Endodermal cell (in vitro differentiated cells): ENCODE results near the gene PGGT1B. TPM values are rescaled to one million over a fixed set of nuclear protein-coding genes. Genes with fewer than 3 reads are reported as not detected.

Experiments used
- DNase-seq: peaks from one replicate; pipeline ENCODE4 v3.0.0-alpha.2; 2017
- H3K27ac ChIP-seq: 2 replicates; pipeline ENCODE4 v1.5.1; 2013; ENCODE audit warnings: mild to moderate bottlenecking, low read depth, low read length, moderate library complexity
- H3K27me3 ChIP-seq: 2 replicates; pipeline ENCODE4 v1.6.1; 2013; ENCODE audit warnings: mild to moderate bottlenecking, low read length, moderate library complexity; ENCODE audit not compliant: insufficient read depth, control insufficient read depth, poor library complexity, severe bottlenecking
- H3K36me3 ChIP-seq: 2 replicates; pipeline ENCODE4 v1.7.0; 2013; ENCODE audit warnings: mild to moderate bottlenecking, low read length, moderate library complexity; ENCODE audit not compliant: control insufficient read depth, insufficient read depth
- H3K4me1 ChIP-seq: one replicate; pipeline ENCODE4 v1.7.0; 2013; ENCODE audit warnings: low read length; ENCODE audit not compliant: control insufficient read depth, insufficient read depth
- H3K4me3 ChIP-seq: 2 replicates; pipeline ENCODE4 v1.5.1; 2013; ENCODE audit warnings: mild to moderate bottlenecking, low read length, moderate library complexity
- H3K9ac ChIP-seq: 2 replicates; pipeline ENCODE4 v1.6.1; 2013; ENCODE audit warnings: mild to moderate bottlenecking, low read length, moderate library complexity; ENCODE audit not compliant: poor library complexity, severe bottlenecking; ENCODE audit errors: extremely low read depth
- H3K9me3 ChIP-seq: 2 replicates; pipeline ENCODE4 v1.6.1; 2013; ENCODE audit warnings: mild to moderate bottlenecking, low read length, moderate library complexity; ENCODE audit not compliant: control insufficient read depth
- H3K27ac Mint-ChIP-seq: 2 replicates; pipeline ENCODE4 v1.8.0; 2020; ENCODE audit warnings: mixed read lengths
- H3K27me3 Mint-ChIP-seq: 2 replicates; pipeline ENCODE4 v1.8.0; 2021; ENCODE audit warnings: mild to moderate bottlenecking, mixed read lengths; ENCODE audit not compliant: insufficient read depth
- H3K36me3 Mint-ChIP-seq: 2 replicates; pipeline ENCODE4 v1.8.0; 2020; ENCODE audit warnings: low read depth, mixed read lengths
- H3K4me1 Mint-ChIP-seq: 2 replicates; pipeline ENCODE4 v1.8.0; 2020; ENCODE audit warnings: mixed read lengths
- H3K4me3 Mint-ChIP-seq: 2 replicates; pipeline ENCODE4 v1.8.0; 2020; ENCODE audit warnings: mild to moderate bottlenecking, moderate library complexity, mixed read lengths
- H3K9me3 Mint-ChIP-seq: 2 replicates; pipeline ENCODE4 v1.8.0; 2020; ENCODE audit warnings: mild to moderate bottlenecking, mixed read lengths
- WGBS, 2 experiments: methylation state at CpG; one replicate each; pipeline versions ENCODE4 v1.1.5 to v1.1.7; 2013; ENCODE audit warnings: missing lambda C conversion rate in 2 of 2, mixed read lengths in 1 of 2; ENCODE audit not compliant: insufficient coverage in 1 of 2, insufficient read length in 1 of 2; 5-methylcytosine and 5-hydroxymethylcytosine counted together
- total RNA-seq, 2 donors: library from RNA; stranded (reverse); fragmentation: NEBNext Ultra II Directional in 1 of 2; extraction: Animal tissue kit (Norgen Biotek cat#: 25700) in 1 of 2; gene quantifications; 2 replicates in 1 of 2; 3 replicates in 1 of 2; pipeline ENCODE4 v1.2.1, GENCODE V29; 2021
- TF ChIP-seq, protein P1 (sequence below): fragments of 200-600 bp; sonication (generic); conservative IDR thresholded peaks from 2 replicates; pipeline ENCODE4 v1.5.0; 2021; ENCODE audit warnings: antibody characterized with exemption, mild to moderate bottlenecking

Gene PGGT1B
- total RNA-seq, 2 donors from 2014 or later = 43.7 to 44.9 TPM

DNA sequence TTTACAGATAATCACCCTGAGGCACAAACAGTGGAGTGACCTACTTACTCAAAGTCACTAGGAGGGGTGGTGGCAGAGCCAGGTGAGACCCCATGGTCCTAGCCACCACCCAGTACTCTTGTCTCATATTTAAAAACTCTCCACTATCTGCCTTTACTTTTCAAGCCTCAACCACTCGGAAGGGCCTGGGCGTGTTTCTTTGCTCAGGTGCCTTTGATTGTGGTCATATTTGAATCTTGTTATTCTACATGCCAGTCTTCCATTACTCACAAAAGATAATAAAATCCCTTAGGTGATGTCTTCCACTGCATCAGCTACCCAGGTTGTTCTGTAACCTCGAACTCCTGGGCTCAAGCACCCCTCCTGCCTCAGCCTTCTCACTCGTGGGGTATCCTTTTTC lies 72.3 kb downstream of the PGGT1B start:
- no peak overlapping the region for H3K27ac Mint-ChIP-seq
- H3K4me1 Mint-ChIP-seq = peaks cover 20% of the 10 kb centered on the region
- no peak for DNase-seq
- TF ChIP-seq, protein P1, sequence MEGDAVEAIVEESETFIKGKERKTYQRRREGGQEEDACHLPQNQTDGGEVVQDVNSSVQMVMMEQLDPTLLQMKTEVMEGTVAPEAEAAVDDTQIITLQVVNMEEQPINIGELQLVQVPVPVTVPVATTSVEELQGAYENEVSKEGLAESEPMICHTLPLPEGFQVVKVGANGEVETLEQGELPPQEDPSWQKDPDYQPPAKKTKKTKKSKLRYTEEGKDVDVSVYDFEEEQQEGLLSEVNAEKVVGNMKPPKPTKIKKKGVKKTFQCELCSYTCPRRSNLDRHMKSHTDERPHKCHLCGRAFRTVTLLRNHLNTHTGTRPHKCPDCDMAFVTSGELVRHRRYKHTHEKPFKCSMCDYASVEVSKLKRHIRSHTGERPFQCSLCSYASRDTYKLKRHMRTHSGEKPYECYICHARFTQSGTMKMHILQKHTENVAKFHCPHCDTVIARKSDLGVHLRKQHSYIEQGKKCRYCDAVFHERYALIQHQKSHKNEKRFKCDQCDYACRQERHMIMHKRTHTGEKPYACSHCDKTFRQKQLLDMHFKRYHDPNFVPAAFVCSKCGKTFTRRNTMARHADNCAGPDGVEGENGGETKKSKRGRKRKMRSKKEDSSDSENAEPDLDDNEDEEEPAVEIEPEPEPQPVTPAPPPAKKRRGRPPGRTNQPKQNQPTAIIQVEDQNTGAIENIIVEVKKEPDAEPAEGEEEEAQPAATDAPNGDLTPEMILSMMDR = no peak
- Histone ChIP-seq H3K9ac (no peak overlapping the region), H3K27me3 (peaks cover 5% of the 10 kb centered on the region), H3K9me3 (no peaks in the 10 kb centered on the region), H3K4me1 (peaks cover 8% of the 10 kb centered on the region), H3K27ac (no peak overlapping the region), H3K36me3 (no peaks in the 10 kb centered on the region), H3K4me3 (no peak overlapping the region)
- H3K9me3 Mint-ChIP-seq = no peaks in the 10 kb centered on the region
- H3K4me3 Mint-ChIP-seq = no peak overlapping the region
- WGBS, 2 experiments = 84 to 89% methylated on average over 2 to 4 of the region's 4 CpGs
- H3K36me3 Mint-ChIP-seq = no peaks in the 10 kb centered on the region
- peaks cover 8% of the 10 kb centered on the region for H3K27me3 Mint-ChIP-seq

DNA sequence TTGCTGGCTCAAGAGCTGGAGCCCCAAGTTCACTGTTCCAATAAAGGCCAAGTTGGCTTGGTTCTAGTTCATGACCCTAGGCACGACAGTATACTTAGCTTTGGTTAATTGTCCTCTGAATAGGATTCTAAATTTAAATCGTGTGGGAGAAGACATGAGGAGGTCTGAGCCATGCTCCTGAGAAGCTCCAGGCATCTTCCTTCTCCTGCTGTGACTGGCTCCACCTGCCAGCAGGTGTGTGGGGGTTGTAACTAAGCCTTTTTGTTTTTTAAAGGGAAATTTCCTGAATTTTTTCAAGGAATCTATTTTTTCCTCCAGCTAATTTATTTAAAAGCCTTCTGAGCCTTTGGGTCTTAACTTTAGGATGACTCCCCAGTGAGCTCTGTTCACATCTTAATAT lies 72.8 kb downstream of the PGGT1B start:
- no peaks in the 10 kb centered on the region for H3K36me3 ChIP-seq
- no peaks in the 10 kb centered on the region for H3K9me3 ChIP-seq
- WGBS, 2 experiments = 50% methylated on average over 2 of the region's 2 CpGs; no CpG with 5 or more reads in 1 of the 2 experiments
- DNase-seq = no peak
- H3K9ac ChIP-seq = no peak overlapping the region
- no peak overlapping the region for H3K27ac Mint-ChIP-seq
- no peaks in the 10 kb centered on the region for H3K9me3 Mint-ChIP-seq
- TF ChIP-seq, protein P1 = no peak
- no peak overlapping the region for H3K4me3 Mint-ChIP-seq
- no peaks in the 10 kb centered on the region for H3K36me3 Mint-ChIP-seq
- peaks cover 8% of the 10 kb centered on the region for H3K4me1 ChIP-seq
- no peak overlapping the region for H3K4me3 ChIP-seq
- no peak overlapping the region for H3K27ac ChIP-seq
- peaks cover 20% of the 10 kb centered on the region for H3K4me1 Mint-ChIP-seq
- H3K27me3 Mint-ChIP-seq = peaks cover 8% of the 10 kb centered on the region
- peaks cover 5% of the 10 kb centered on the region for H3K27me3 ChIP-seq

DNA sequence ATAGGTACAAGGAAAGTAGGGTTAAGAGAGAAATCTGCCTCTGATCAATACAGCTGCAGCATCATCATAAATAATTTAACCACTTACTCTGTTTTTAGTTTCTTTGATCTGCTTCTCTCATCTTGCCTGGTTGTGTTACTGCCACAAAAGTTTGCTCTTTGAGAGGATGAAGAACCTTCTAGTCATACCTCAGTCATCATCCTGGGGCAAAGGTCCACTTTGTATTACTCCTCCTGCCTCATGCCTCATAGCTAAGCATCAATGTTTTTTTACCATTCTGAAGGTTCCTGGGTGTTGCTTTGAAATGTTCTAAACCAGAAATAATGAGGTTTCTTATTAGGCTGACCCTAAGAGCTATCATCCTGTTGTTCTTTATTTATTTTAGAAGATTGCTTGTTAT lies 75.9 kb downstream of the PGGT1B start:
- H3K27me3 ChIP-seq = peaks cover 20% of the 10 kb centered on the region
- TF ChIP-seq, protein P1 = no peak
- no peaks in the 10 kb centered on the region for H3K36me3 ChIP-seq
- H3K9me3 ChIP-seq = no peaks in the 10 kb centered on the region
- no peak overlapping the region for H3K9ac ChIP-seq
- Mint-ChIP-seq H3K4me1 (peaks cover 20% of the 10 kb centered on the region), H3K36me3 (no peaks in the 10 kb centered on the region), H3K4me3 (no peak overlapping the region), H3K27ac (no peak overlapping the region), H3K27me3 (peaks cover 27% of the 10 kb centered on the region), H3K9me3 (no peaks in the 10 kb centered on the region)
- H3K27ac ChIP-seq = no peak overlapping the region
- no peak overlapping the region for H3K4me3 ChIP-seq
- DNase-seq = no peak
- H3K4me1 ChIP-seq = peaks cover 8% of the 10 kb centered on the region
